Measurements from ENCODE around the gene TNFRSF8.

The TNFRSF8 gene

GRCh38 chr1:12053752-12054548, 9.2 kb upstream of the TNFRSF8 start:
- no peak overlapping the region for H2AFZ ChIP-seq (ENCODE audit: low read length)
- no peak for TF ChIP-seq CTCF (IDR thresholded peaks at IDR 0.05; ENCODE audit: low read length)
- no peak for TF ChIP-seq EZH2 (IDR thresholded peaks at IDR 0.05; ENCODE audit: borderline replicate concordance, low read length)
- H3K4me3 ChIP-seq (ENCODE audit: low read depth, low read length, poor library complexity, severe bottlenecking), result no peak overlapping the region
- peaks cover 7% of the 10 kb centered on the region for H3K27me3 ChIP-seq (ENCODE audit: insufficient read depth, low read length)
- H3K79me2 ChIP-seq (ENCODE audit: insufficient read depth, low read length), result no peaks in the 10 kb centered on the region
- no peaks in the 10 kb centered on the region for H3F3A ChIP-seq (ENCODE audit: insufficient read depth, low read length)
- no peak overlapping the region for H3K9ac ChIP-seq (ENCODE audit: low read length)
- H3K4me2 ChIP-seq (ENCODE audit: low read length), result no peak overlapping the region
- no peaks in the 10 kb centered on the region for H4K20me1 ChIP-seq (ENCODE audit: insufficient read depth, low read length)
- H3K36me3 ChIP-seq (ENCODE audit: insufficient read depth, low read length), result no peaks in the 10 kb centered on the region
- no peaks in the 10 kb centered on the region for H3K9me3 ChIP-seq (ENCODE audit: low read length)
- H3K4me1 ChIP-seq (ENCODE audit: insufficient read depth, low read length, severe bottlenecking), result no peaks in the 10 kb centered on the region
- H3K27ac ChIP-seq (ENCODE audit: low read depth, low read length, poor library complexity, severe bottlenecking), result no peak overlapping the region
- H3K9me2 ChIP-seq (ENCODE audit: low read depth, low read length), result no peaks in the 10 kb centered on the region

GRCh38 chr1:12055259-12055658, 7.8 kb upstream of the TNFRSF8 start:
- Histone ChIP-seq H3K79me2 (ENCODE audit: insufficient read depth, low read length) (no peaks in the 10 kb centered on the region), H2AFZ (ENCODE audit: low read length) (no peak overlapping the region), H3K4me3 (ENCODE audit: low read depth, low read length, poor library complexity, severe bottlenecking) (no peak overlapping the region), H3K9me3 (ENCODE audit: low read length) (no peaks in the 10 kb centered on the region), H3K27ac (ENCODE audit: low read depth, low read length, poor library complexity, severe bottlenecking) (no peak overlapping the region), H3K27me3 (ENCODE audit: insufficient read depth, low read length) (peaks cover 7% of the 10 kb centered on the region), H3K4me2 (ENCODE audit: low read length) (no peak overlapping the region), H4K20me1 (ENCODE audit: insufficient read depth, low read length) (no peaks in the 10 kb centered on the region), H3F3A (ENCODE audit: insufficient read depth, low read length) (no peaks in the 10 kb centered on the region), H3K4me1 (ENCODE audit: insufficient read depth, low read length, severe bottlenecking) (no peaks in the 10 kb centered on the region), H3K9ac (ENCODE audit: low read length) (no peak overlapping the region), H3K36me3 (ENCODE audit: insufficient read depth, low read length) (no peaks in the 10 kb centered on the region), H3K9me2 (ENCODE audit: low read depth, low read length) (no peaks in the 10 kb centered on the region)
- no peak for TF ChIP-seq EZH2 (IDR thresholded peaks at IDR 0.05; ENCODE audit: borderline replicate concordance, low read length)
- TF ChIP-seq CTCF (IDR thresholded peaks at IDR 0.05; ENCODE audit: low read length), result no peak

- H3K79me2 ChIP-seq (ENCODE audit: insufficient read depth, low read length), result no peaks in the 10 kb centered on the region
- H3K9me3 ChIP-seq (ENCODE audit: low read length), result no peaks in the 10 kb centered on the region
- no peak overlapping the region for H3K9ac ChIP-seq (ENCODE audit: low read length)
- H3K4me1 ChIP-seq (ENCODE audit: insufficient read depth, low read length, severe bottlenecking), result no peaks in the 10 kb centered on the region
- TF ChIP-seq CTCF (IDR thresholded peaks at IDR 0.05; ENCODE audit: low read length) (no peak), EZH2 (IDR thresholded peaks at IDR 0.05; ENCODE audit: borderline replicate concordance, low read length) (no peak)
- H3K36me3 ChIP-seq (ENCODE audit: insufficient read depth, low read length), result no peaks in the 10 kb centered on the region
- H3K4me2 ChIP-seq (ENCODE audit: low read length), result no peak overlapping the region
- no peak overlapping the region for H2AFZ ChIP-seq (ENCODE audit: low read length)
- H3K27ac ChIP-seq (ENCODE audit: low read depth, low read length, poor library complexity, severe bottlenecking), result no peak overlapping the region
- no peak overlapping the region for H3K4me3 ChIP-seq (ENCODE audit: low read depth, low read length, poor library complexity, severe bottlenecking)
- H3K9me2 ChIP-seq (ENCODE audit: low read depth, low read length), result no peaks in the 10 kb centered on the region
- no peaks in the 10 kb centered on the region for H3F3A ChIP-seq (ENCODE audit: insufficient read depth, low read length)
- peaks cover 7% of the 10 kb centered on the region for H3K27me3 ChIP-seq (ENCODE audit: insufficient read depth, low read length)
- no peaks in the 10 kb centered on the region for H4K20me1 ChIP-seq (ENCODE audit: insufficient read depth, low read length)
These were observed 6.7 kb upstream of the TNFRSF8 start for GRCh38 chr1:12056331-12056841.
